K562 (cell line): Measurements from ENCODE around the gene RNF223. TPM values are rescaled to one million over a fixed set of nuclear protein-coding genes. Genes with fewer than 3 reads are reported as not detected.

ENCODE experiments used
- CHD1 ChIP-seq: fragments of 200-600 bp; sonication (generic); IDR thresholded peaks from one replicate; pipeline ENCODE4 v1.6.1; 2012; ENCODE audit warnings: mild to moderate bottlenecking, moderate library complexity, low read length, inconsistent platforms
- FOSL1 ChIP-seq: fragments of 200-800 bp; sonication (Bioruptor generic); conservative IDR thresholded peaks from 2 replicates; pipeline ENCODE4 v1.6.1; 2016; ENCODE audit warnings: missing genetic modification characterization, missing compliant biosample characterization
- GTF2E2 ChIP-seq: fragments of 200-800 bp; sonication (Bioruptor generic); IDR thresholded peaks from 2 replicates; pipeline ENCODE4 v1.6.1; 2016; ENCODE audit warnings: missing genetic modification characterization, missing compliant biosample characterization
- ILF3 ChIP-seq: fragments of 450-650 bp; IDR thresholded peaks from 2 replicates; pipeline ENCODE4 v1.6.1; 2018; ENCODE audit warnings: antibody characterized with exemption, mild to moderate bottlenecking, moderate library complexity, borderline replicate concordance
- KLF13 ChIP-seq: fragments of 450-650 bp; IDR thresholded peaks from 2 replicates; pipeline ENCODE4 v1.6.1; 2016; ENCODE audit warnings: missing genetic modification characterization, low read depth, mild to moderate bottlenecking, missing compliant biosample characterization, moderate library complexity, borderline replicate concordance
- NCOA1 ChIP-seq: fragments of 450-650 bp; IDR thresholded peaks from 2 replicates; pipeline ENCODE4 v1.6.1; 2016; ENCODE audit warnings: low read depth
- NCOR1 ChIP-seq: fragments of 450-650 bp; IDR thresholded peaks from 2 replicates; pipeline ENCODE4 v1.6.1; 2016; ENCODE audit warnings: mild to moderate bottlenecking, moderate library complexity
- POLR2AphosphoS2 ChIP-seq: IDR thresholded peaks from 2 replicates; pipeline ENCODE4 v1.6.1; 2012; ENCODE audit warnings: low read length, improper control_type of control experiment
- RBBP5 ChIP-seq: fragments of 200-600 bp; sonication (generic); IDR thresholded peaks from 2 replicates; pipeline ENCODE4 v1.6.1; 2012; ENCODE audit warnings: borderline replicate concordance, mild to moderate bottlenecking, low read length, control low read depth, inconsistent platforms; ENCODE audit not compliant: insufficient read depth, poor library complexity, severe bottlenecking
- SMARCE1 ChIP-seq: fragments of 450-650 bp; IDR thresholded peaks from 2 replicates; pipeline ENCODE4 v1.7.1; 2016; ENCODE audit warnings: mild to moderate bottlenecking
- SP1 ChIP-seq: sonication (generic); formaldehyde crosslinking; IDR thresholded peaks from 2 replicates; pipeline ENCODE4 v1.8.1; 2022; ENCODE audit warnings: mild to moderate bottlenecking, missing genetic modification reagents
- TAF7 ChIP-seq: fragments of 450-650 bp; IDR thresholded peaks from 2 replicates; pipeline ENCODE4 v1.6.1; 2016; ENCODE audit warnings: missing genetic modification characterization, missing compliant biosample characterization
- TGIF2 ChIP-seq: sonication (generic); formaldehyde crosslinking; IDR thresholded peaks from 2 replicates; pipeline ENCODE4 v1.8.1; 2022; ENCODE audit warnings: mild to moderate bottlenecking, missing genetic modification reagents, moderate library complexity
- THRAP3 ChIP-seq: fragments of 450-650 bp; IDR thresholded peaks from 2 replicates; pipeline ENCODE4 v1.6.1; 2016; ENCODE audit warnings: mild to moderate bottlenecking, inconsistent platforms, borderline replicate concordance
- XRCC4 ChIP-seq: IDR thresholded peaks from one replicate; pipeline ENCODE4 v1.6.1; 2011; ENCODE audit not compliant: insufficient read depth, insufficient read length; ENCODE audit errors: extremely low read depth
- ZBTB1 ChIP-seq: sonication (generic); formaldehyde crosslinking; IDR thresholded peaks from 2 replicates; pipeline ENCODE4 v1.8.1; 2023; ENCODE audit warnings: missing genetic modification reagents, low read depth, mild to moderate bottlenecking, borderline replicate concordance
- ZNF197 ChIP-seq: fragments of 200-800 bp; sonication (Bioruptor generic); IDR thresholded peaks from 2 replicates; pipeline ENCODE4 v1.6.1; 2016; ENCODE audit warnings: low read depth, missing genetic modification characterization, missing compliant biosample characterization
- ZNF224 ChIP-seq: sonication (generic); formaldehyde crosslinking; IDR thresholded peaks from 2 replicates; pipeline ENCODE4 v1.8.0; 2022; ENCODE audit warnings: mild to moderate bottlenecking, missing genetic modification reagents
- ZNF384 ChIP-seq: IDR thresholded peaks from 2 replicates; pipeline ENCODE4 v1.6.1; 2012; ENCODE audit warnings: low read depth, low read length, improper control_type of control experiment
- ZNF699 ChIP-seq: fragments of 250-450 bp; sonication (Bioruptor Pico); IDR thresholded peaks from 2 replicates; pipeline ENCODE4 v1.8.0; 2021; ENCODE audit warnings: mild to moderate bottlenecking, moderate library complexity; ENCODE audit not compliant: insufficient replicate concordance
- ZNF75A ChIP-seq: fragments of 450-650 bp; formaldehyde crosslinking; IDR thresholded peaks from 2 replicates; pipeline ENCODE4 v1.4.0; 2020; ENCODE audit warnings: mild to moderate bottlenecking
- polyA plus RNA-seq, 8 experiments: library from polyadenylated mRNA; depleted of rRNA in 4 of 8; stranded (reverse) in 5 of 8; unstranded in 3 of 8; fragments of >200 nt; fragmentation: Nextera tagmentation in 2 of 8; fragmentation: Illumina TruSeq in 1 of 8; extraction: Ambion mirVana in 2 of 8; extraction: Trizol in 1 of 8; gene quantifications; 2 replicates each; pipeline versions ENCODE4 v1.2.1 to v1.2.3, GENCODE V29; 2011 to 2014; ENCODE audit warnings: inconsistent platforms in 1 of 8, missing spikeins in 1 of 8
- total RNA-seq, 7 experiments: library from RNA; depleted of rRNA in 6 of 7; stranded (reverse); fragments of >200 nt in 6 of 7; fragmentation: Illumina TruSeq in 2 of 7; extraction: Trizol in 2 of 7; gene quantifications; 2 replicates each; pipeline versions ENCODE4 v1.2.1 to v1.2.3, GENCODE V29; 2011 to 2021; ENCODE audit warnings: low replicate concordance in 1 of 7
- TF ChIP-seq, protein P1 (sequence below): fragments of 450-650 bp; IDR thresholded peaks from 2 replicates; pipeline ENCODE4 v1.7.0; 2016; ENCODE audit warnings: borderline replicate concordance
- TF ChIP-seq, protein P2 (sequence below): IDR thresholded peaks from 3 replicates; pipeline ENCODE4 v1.6.1; 2011; ENCODE audit warnings: borderline replicate concordance, mild to moderate bottlenecking; ENCODE audit not compliant: insufficient read length, insufficient read depth
- TF ChIP-seq, protein P3 (sequence below): fragments of 450-650 bp; IDR thresholded peaks from 2 replicates; pipeline ENCODE4 v1.6.1; 2017; ENCODE audit warnings: mild to moderate bottlenecking, moderate library complexity
- TF ChIP-seq, protein P4 (sequence below): sonication (generic); formaldehyde crosslinking; IDR thresholded peaks from 2 replicates; pipeline ENCODE4 v1.8.0; 2023; ENCODE audit warnings: mild to moderate bottlenecking, missing genetic modification reagents

RNF223 gene
- total and polyA plus RNA-seq, 9 of the 15 experiments (the other 6 are each of a cell fraction or from before 2014, with no cell fraction given) = 0.04 to 0.32 TPM; not detected in 7

DNA sequence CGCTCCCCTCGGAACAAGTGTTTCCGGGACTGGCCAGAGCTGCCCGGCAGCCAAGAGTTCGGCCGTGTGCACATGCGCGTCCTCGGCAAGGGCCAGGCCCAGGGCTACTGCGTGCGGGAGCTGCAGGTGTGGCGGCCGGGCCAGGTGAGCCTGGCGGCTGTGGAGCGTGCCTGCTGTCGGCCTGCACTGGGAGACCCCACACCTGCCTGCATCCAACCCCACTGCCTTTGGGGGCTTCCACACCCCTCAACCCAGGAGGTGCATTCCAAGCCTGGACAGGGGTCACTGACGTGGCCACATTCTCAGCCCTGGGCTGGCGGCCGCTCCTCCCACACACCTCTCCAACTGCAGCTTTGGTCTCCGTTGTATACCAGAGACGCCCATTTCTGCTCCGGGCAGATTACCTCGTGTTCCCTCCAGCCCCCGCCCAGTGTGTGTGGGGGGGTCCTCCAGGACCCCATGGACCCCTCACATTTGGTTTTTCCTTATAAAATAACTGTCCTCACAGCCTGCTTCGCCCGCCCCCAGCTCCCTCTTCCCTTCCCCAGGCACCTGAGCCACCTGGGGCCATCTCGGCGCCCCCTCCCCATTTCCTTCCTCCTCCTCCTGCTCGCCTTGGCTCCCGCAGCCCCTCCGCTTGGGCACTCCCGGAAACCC is 6.1 kb downstream of the RNF223 start (continued):
- TF ChIP-seq NCOA1 = no peak
- no peak for TF ChIP-seq GTF2E2 (tag)
- TF ChIP-seq SP1 (CRISPR knock-in tag) = peak; percentile 41; the same call in 1 of the 2 replicates
- no peak for TF ChIP-seq XRCC4
- TF ChIP-seq RBBP5 = no peak
- no peak for TF ChIP-seq ZNF197 (CRISPR knock-in tag)
- TF ChIP-seq, protein P1, sequence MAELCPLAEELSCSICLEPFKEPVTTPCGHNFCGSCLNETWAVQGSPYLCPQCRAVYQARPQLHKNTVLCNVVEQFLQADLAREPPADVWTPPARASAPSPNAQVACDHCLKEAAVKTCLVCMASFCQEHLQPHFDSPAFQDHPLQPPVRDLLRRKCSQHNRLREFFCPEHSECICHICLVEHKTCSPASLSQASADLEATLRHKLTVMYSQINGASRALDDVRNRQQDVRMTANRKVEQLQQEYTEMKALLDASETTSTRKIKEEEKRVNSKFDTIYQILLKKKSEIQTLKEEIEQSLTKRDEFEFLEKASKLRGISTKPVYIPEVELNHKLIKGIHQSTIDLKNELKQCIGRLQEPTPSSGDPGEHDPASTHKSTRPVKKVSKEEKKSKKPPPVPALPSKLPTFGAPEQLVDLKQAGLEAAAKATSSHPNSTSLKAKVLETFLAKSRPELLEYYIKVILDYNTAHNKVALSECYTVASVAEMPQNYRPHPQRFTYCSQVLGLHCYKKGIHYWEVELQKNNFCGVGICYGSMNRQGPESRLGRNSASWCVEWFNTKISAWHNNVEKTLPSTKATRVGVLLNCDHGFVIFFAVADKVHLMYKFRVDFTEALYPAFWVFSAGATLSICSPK = no peak
- no peak for TF ChIP-seq ZNF75A (CRISPR knock-in tag)
- TF ChIP-seq SMARCE1 = no peak
- no peak for TF ChIP-seq TAF7 (tag)
- TF ChIP-seq CHD1 = no peak
- no peak for TF ChIP-seq ZNF224 (CRISPR knock-in tag)
- TF ChIP-seq NCOR1 = no peak
- TF ChIP-seq, protein P2, sequence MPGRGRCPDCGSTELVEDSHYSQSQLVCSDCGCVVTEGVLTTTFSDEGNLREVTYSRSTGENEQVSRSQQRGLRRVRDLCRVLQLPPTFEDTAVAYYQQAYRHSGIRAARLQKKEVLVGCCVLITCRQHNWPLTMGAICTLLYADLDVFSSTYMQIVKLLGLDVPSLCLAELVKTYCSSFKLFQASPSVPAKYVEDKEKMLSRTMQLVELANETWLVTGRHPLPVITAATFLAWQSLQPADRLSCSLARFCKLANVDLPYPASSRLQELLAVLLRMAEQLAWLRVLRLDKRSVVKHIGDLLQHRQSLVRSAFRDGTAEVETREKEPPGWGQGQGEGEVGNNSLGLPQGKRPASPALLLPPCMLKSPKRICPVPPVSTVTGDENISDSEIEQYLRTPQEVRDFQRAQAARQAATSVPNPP = no peak
- TF ChIP-seq ZNF699 (CRISPR knock-in tag) = no peak
- no peak for TF ChIP-seq FOSL1 (tag)
- no peak for TF ChIP-seq TGIF2 (CRISPR knock-in tag)
- TF ChIP-seq ZNF384 = no peak
- TF ChIP-seq ZBTB1 (CRISPR knock-in tag) = no peak
- TF ChIP-seq, protein P3, sequence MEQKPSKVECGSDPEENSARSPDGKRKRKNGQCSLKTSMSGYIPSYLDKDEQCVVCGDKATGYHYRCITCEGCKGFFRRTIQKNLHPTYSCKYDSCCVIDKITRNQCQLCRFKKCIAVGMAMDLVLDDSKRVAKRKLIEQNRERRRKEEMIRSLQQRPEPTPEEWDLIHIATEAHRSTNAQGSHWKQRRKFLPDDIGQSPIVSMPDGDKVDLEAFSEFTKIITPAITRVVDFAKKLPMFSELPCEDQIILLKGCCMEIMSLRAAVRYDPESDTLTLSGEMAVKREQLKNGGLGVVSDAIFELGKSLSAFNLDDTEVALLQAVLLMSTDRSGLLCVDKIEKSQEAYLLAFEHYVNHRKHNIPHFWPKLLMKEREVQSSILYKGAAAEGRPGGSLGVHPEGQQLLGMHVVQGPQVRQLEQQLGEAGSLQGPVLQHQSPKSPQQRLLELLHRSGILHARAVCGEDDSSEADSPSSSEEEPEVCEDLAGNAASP = no peak
- TF ChIP-seq, protein P4, sequence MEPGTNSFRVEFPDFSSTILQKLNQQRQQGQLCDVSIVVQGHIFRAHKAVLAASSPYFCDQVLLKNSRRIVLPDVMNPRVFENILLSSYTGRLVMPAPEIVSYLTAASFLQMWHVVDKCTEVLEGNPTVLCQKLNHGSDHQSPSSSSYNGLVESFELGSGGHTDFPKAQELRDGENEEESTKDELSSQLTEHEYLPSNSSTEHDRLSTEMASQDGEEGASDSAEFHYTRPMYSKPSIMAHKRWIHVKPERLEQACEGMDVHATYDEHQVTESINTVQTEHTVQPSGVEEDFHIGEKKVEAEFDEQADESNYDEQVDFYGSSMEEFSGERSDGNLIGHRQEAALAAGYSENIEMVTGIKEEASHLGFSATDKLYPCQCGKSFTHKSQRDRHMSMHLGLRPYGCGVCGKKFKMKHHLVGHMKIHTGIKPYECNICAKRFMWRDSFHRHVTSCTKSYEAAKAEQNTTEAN (CRISPR knock-in tag) = no peak
- no peak for TF ChIP-seq KLF13 (tag)
- TF ChIP-seq POLR2AphosphoS2 = no peak
- no peak for TF ChIP-seq ILF3
- no peak for TF ChIP-seq THRAP3
